GM12873 (cell line): ENCODE results near the gene TRAM2.

Experiments
- CTCF ChIP-seq: IDR thresholded peaks from 2 replicates; pipeline ENCODE4 v1.5.1; 2012; ENCODE audit warnings: low read depth, mild to moderate bottlenecking, moderate library complexity, low read length, control low read depth; ENCODE audit not compliant: insufficient read depth; ENCODE audit errors: missing control alignments

Gene TRAM2

GRCh38 chr6:52503851-52504781, 72.7 kb downstream of the TRAM2 start:
- TF ChIP-seq CTCF, result no peak

DNA sequence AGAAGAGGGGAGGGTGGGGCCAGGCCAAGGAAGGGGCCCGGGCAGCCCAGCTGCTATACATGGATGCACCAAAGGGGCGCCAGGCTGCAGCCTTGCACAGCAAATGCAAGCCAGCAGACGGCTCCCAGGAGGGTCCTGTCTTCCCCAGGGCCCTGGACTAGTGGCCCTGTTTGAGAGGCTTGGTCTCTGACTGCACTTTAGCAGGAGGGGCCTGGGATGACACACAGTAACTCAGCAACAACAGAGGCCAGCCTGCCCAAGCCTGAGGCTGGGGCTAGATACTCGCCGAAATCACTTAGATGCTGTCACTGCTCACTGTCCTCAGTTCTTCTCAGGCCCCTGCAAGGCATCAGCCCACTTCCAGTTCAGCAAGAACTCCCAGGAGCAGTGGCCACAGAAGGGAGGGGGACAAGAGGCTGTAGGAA, 73.5 kb downstream of the TRAM2 start:
- TF ChIP-seq CTCF, result peak; percentile 21

- no peak for TF ChIP-seq CTCF
Measured at GRCh38 chr6:52502306-52503029, 74.4 kb downstream of the TRAM2 start.

DNA sequence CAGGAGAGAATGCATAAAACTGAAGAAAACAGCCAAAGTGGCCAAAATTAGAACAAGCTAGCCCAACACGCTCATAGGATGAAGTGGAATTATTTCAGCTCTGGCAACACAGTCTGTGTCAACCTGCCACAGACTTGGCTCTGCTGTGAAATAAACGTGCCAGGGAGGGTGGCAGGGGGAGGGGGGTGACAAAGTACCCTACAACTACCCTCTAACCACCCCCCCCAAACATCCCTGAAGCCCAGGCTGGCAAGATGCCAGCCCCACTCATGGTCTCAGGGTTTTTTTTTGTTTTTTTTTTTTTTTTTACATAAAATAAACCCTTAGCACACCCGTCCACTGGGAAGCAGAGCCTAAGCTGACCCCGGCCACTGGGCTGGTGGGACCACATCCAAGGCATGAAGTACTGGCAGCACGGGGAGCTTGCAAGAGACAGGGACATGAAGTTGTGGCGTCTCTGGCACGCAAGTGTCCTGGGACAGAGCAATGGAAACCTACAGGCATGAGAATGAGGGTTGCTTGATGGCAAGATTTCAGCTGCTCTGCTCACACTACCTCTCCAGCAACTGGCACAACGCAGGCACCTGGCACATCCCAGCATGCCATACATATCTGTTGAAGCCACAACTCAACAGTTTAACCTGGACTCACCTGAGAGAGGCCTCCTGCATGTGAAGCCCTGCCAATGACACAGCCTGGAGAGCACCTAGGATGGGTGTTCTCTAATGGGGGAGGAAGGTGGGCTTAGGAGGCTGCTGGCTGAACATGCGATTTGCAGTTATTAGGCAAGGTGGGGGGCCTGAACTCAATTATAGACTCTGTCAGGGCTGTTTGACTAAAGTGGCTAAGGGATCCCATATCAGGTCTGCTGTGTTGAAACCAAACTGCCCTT, 76.4 kb downstream of the TRAM2 start:
- no peak for TF ChIP-seq CTCF

- no peak for TF ChIP-seq CTCF
Measured at GRCh38 chr6:52499681-52500236, 77.1 kb downstream of the TRAM2 start.

- no peak for TF ChIP-seq CTCF
Measured at GRCh38 chr6:52499026-52499425, 77.8 kb downstream of the TRAM2 start.
